GM18505 (cell line): ENCODE measurements around the gene THOC6.

Experiments used
- ATAC-seq: cut with Tn5 transposase; IDR thresholded peaks from one replicate; pipeline ENCODE4 v1.9.1; 2021; ENCODE audit not compliant: unreplicated experiment
- POLR2A ChIP-seq: IDR thresholded peaks from 4 replicates; pipeline ENCODE4 v1.6.1; 2011; ENCODE audit warnings: borderline replicate concordance; ENCODE audit not compliant: insufficient read depth, insufficient read length; ENCODE audit errors: extremely low read depth

THOC6 gene

DNA sequence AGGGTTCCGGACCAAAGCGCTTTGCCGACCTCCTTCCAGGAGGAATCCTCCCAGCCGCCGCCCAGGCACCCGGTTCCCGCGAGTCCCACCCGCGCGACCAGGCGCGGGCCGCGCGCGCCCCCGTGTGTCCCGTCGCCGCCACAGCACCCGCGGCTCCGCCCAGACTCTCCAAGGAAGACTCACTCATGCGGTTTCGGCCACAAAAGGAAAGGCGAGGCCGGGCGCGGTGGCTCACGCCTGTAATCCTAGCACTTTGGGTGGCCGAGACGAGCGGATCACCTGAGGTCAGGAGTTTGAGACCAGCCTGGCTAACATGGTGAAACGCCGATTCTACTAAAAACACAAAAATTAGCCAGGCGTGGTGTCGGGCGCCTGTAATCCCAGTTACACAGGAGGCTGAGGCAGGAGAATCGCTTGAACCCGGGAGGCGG, 40.1 kb upstream of the THOC6 start:
- TF ChIP-seq POLR2A, result no peak
- ATAC-seq, result no peak

DNA sequence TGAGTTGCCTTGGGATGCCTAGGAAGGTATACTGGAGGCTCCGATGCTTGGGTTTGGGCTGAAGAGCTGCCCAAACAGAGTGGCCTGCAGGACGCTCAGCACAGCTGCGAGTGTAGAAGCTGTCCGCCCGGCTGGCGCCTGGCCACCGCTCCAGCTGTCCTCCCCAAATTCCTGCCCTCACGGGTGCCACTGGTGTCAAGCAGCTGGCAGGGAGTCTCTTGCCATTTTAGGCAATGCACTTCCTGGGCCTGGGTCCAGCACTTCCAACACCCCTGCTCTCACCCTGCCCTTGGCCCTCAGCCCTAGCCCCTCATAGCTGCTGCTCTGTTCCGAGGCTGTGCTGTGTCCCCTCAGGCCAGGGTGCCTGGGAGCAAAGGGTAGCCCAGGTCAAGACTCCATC, 38.4 kb upstream of the THOC6 start:
- no peak for ATAC-seq
- TF ChIP-seq POLR2A, result no peak

DNA sequence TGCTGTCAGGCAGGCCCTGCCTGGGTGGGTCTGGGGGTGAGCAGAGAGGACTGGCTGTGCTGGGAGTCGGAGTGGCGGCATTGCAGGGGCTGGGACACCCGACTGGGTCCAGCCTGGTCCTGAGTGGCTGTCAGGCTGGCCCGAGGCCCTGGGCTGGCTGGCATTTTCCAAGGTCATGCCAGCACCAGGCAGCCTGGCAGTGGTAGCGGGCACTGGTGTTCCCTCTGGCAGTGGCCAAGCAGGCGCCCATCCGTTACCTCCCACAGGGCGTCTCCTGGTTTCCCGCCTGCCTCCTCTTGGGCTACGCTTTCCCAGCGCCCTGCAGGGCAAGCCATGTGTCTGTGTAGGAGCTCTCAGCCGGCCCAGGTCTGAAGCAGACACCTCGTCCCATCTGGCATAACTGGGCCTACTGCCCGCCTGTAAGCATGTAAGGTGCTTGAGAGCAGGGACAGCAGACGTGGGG, 37.9 kb upstream of the THOC6 start:
- no peak for ATAC-seq
- TF ChIP-seq POLR2A, result no peak

DNA sequence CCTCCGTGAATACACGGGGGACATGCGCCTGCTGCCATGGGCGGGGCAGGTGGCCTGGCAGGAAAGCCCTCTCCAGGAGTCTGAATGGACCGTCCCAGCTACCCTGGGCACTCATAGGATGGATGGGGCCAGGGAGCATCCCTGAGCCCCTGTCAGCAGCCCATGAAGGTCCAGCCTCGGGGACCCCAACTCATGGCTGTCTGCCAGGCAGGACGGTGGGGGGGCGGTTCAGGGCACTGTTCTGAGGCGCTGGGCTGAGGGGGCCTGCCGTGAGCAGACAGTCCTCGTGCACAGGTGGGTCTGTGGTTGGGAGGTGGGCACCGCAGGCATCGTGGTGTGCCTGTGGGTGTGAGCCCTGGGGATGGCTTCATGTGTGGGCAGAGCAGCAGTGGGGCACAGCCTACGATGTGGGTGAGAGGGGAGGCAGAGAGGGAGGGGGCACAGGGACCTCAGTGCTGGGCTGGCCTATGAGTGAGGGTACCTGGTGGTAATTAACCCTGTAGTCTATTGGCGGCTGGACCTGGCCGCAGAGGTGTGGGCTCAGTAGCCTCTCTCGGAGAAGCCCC, 37.1 kb upstream of the THOC6 start:
- no peak for TF ChIP-seq POLR2A
- no peak for ATAC-seq

DNA sequence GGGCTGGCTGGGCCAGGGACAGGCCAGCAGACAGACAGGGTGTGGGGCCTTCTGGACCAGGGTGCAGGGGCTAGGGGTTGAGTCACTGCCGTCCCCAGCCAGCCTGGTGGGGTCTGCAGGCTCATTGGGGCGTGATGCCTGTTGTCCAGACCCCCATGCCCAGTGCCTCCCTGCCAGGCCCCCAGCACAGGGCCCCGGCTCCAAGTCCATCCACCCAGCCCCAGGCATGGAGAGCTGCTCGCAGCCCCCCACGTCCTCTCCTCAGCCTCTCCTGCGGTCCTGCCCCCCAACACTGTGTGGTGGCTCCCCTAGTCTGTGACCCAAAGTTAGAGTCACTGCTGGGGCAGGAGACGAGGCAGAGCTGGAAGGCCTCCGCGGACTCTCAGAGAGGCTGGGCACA, 36.5 kb upstream of the THOC6 start:
- TF ChIP-seq POLR2A, result no peak
- ATAC-seq, result no peak

DNA sequence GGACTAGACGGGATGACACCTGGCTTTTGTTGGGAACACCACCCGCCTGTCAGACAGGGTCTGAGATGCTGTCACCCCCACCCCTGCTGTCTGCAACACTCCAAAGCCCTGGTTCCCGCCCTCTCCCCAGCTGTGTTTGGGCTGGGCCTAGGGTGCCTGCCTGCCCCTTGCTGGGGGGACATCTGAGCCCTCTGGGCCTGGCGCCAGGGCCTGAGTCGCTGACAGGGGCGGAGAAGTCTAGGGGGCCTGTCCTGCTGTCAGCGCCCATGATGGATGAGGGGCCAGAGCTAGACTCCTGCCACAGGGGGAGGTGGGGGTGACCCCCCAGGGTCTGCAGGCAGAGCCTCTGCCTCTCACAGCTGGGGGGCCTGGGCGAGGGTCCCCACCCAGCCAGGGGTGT, 36.0 kb upstream of the THOC6 start:
- no peak for ATAC-seq
- TF ChIP-seq POLR2A, result no peak

DNA sequence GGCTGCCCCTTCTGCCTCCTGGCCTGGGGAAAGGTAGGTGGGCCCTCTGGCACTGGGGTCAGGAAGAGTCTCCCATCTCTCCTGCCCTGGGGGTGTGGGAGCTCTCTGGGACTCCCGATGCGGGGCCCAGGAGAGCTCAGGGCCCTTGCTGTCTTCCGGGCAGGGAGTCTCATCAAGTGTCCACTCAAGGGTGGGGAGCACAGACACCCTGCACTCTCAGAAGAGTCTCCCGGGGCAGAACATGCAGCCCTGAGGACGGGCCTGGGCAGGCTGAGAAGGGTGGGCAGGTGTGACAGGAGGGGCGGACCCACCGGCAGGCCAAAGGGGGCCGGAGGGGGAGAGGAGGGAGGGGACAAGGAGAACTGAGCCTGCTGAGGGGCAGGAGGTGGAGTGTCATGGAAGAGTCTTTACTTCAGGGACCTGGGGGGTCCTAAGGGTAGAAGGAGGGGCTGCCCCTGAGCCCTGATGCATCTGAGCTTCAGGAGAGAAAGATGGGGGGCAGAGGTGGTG, 35.2 kb upstream of the THOC6 start:
- no peak for ATAC-seq
- no peak for TF ChIP-seq POLR2A

DNA sequence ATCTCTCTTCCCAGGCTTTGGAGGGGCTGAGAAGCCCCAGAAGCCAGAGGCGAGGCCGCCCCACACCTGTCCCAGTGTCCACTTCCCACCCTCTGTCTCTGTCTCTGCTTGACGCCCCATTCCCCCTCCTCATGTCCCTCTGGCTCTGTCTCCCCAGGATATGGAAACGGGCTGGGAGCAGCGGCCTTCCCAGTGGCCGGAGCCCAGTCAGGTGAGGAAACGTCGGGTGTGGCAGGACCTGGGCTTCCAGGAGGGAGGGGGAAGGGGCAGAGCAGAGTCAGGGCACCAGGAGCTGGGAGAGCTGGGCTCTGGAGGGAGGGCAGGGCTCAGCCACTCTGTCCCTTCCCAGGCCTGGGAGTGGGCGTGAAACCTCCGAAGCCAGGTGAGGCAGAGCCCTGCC, 32.9 kb upstream of the THOC6 start:
- no peak for ATAC-seq
- TF ChIP-seq POLR2A, result no peak

DNA sequence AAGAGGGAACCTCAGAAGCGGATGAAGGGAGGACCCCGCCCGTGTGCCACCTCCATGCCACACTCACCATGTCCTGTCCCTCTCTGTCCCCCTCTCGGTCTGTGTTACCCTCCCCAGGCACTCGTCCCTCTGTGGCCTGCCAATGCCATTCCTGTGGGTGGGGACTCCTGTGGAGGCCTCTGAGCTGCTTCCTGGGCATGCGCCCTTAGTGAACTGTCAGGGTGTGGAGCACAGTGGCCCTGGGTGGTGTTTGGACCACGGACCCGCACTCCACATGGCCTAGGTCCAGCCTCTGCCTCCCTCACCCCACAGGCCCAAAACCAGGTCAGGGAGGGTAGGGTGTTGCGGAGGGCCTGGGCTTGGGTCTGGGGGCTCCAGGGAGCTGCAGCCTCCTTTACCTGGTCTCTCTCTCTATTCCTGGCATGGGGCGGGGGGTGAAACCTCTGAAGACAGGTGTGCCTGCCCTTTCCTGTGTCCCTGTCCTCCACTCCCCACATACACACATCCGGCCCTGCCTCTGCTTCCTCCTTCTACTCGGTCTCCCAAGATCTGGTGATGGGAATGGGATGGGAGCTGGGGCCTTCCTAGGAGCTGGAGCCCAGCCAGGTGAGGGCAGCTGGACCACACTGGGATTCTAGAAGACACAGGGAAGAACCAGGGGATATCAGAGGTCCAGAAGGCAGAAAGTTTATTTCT, 32.1 kb upstream of the THOC6 start:
- no peak for TF ChIP-seq POLR2A
- no peak for ATAC-seq

DNA sequence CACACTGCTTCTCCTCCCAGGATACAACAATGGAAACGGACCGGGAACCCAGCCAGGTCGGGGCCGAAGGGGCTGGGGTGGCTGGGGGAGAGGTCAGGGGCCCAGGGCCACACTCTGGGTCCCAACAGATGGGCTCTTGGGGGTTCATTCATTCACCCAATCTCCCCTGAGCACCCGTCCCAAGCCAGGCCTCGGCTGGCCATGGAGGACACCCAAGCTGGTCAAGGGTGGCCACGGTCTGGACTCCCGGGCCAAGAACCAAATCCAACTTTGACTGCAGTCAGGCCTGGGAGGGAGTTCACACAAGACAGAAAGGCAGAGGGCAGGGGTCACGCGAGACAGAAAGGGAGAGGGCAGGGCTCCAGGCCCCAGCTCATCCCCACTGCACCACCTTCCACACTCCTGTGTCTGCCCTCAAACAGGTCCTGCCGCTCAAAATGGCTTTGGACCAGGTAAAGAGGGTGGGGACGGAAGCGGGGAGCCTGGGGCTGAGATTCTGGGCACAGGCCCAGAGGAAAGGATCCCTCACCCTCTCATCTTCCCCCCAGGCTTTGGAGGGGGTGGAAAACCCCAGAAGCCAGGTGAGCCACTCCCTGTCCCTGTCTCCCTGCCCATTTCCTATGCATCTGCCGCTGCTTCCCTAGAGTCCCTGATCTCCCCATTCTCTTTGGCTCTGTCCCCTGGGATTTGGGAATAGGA, 31.3 kb upstream of the THOC6 start:
- no peak for ATAC-seq
- TF ChIP-seq POLR2A, result no peak

DNA sequence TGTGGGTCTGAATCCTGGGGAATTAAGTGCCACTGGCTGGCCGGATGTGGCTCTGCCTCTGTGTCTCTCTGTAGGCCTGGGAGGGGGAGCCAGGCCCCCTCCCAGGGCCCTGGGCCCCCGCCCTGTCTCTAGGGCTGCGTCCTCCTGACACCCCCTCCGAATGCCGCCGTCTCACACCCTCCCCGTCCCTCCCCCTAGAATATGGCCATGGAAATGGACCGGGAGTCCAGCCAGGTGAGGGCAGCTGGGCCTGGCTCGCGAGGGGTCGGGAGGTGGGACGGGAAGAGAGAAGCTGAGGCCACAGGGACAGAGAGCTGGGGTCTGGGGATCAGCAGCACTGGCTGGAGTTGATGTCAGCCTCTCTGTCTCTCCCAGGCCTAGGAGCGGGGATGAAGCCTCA, 27.5 kb upstream of the THOC6 start:
- no peak for ATAC-seq
- TF ChIP-seq POLR2A, result no peak

DNA sequence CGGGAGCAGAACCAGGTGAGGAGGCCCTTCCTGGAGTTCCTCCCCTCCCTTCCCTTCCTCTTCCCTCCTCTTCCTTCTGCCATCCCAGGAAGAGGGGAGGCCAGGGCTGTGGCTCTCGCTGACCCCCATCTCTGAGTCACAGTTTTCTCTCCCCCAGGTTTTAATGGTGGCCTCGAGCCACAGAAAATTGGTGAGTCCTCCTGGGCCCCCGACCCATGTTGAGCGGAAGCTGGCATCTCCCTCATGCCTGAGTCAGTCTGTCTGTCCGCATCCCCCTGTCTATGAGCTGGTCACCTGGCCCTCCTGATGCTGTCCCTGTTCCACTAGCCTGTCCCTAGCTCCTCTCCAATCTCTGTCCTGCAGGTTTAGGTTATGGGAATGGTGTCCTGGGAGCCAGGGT, 23.9 kb upstream of the THOC6 start:
- no peak for ATAC-seq
- TF ChIP-seq POLR2A, result no peak

DNA sequence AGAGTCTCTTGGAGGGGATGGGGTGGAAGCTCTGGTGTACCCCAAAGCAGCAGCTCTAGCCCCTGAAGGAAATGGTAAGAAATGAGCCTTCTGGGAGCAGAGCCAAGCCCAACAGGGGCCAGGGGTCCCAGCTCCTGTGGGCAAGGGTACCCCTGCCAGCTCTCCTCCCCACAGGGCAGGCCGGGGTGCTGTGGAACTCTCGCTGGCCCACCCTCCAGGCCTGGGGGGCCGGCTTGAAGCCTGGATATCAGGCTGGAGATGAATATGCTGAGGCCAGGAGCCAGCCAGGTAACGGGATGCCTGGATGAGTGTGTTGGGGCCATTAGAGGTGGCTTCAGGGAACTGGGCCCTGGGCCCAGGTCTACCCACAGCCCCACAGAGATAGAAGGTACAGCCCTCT, 23.3 kb upstream of the THOC6 start:
- ATAC-seq, result no peak
- TF ChIP-seq POLR2A, result no peak

DNA sequence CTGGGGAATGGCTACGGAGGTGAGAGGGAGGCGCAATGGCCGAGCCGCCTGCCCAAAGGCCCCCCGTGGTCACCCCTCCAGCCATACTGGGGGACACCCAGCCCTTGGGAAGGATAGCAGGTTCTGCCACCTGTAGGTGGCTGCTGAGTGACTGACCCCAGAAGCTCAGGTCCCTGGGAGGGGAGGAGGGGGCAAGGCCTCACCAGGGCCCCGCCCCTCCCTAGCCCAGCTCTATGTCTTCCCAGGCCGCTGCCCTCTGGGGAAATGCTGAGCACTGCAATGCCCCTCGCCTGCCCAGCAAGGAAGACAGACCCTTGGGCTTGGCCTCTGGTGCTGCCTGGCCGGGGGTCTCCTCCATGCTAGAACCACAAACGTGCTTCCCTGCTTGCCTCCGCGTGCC, 22.5 kb upstream of the THOC6 start:
- no peak for ATAC-seq
- TF ChIP-seq POLR2A, result no peak
